Measurements from ENCODE around the gene FOXJ1.

- no peak for TF ChIP-seq POLR2A (IDR thresholded peaks at IDR 0.05)
- no peak for TF ChIP-seq POLR2AphosphoS5 (IDR thresholded peaks at IDR 0.05; ENCODE audit: insufficient read depth in 1 of 2, low read depth in 1 of 2)
Measured at GRCh38 chr17:76176701-76177574, 35.9 kb upstream of the FOXJ1 start.
